Caco-2 (cell line): ENCODE measurements around the gene BLNK. TPM values are rescaled to one million over a fixed set of nuclear protein-coding genes. Genes with fewer than 3 reads are reported as not detected.

Experiments used
- BruUV-seq: library from RNA; stranded (reverse); fragments of 400-500 nt; replicated peaks from 2 replicates; lab custom pipeline; 2021; lab: Mats Ljungman, UMichigan
- CTCF ChIA-PET: fragments of 300-600 bp; sonication (Branson Sonifier 250); formaldehyde crosslinking; loops from one replicate; lab custom pipeline; 2022; ENCODE audit warnings: antibody characterized with exemption; lab: Charles Lee
- POLR2A ChIA-PET: fragments of 300-600 bp; sonication (Branson Sonifier 250); formaldehyde crosslinking; loops from one replicate; lab custom pipeline; 2022; ENCODE audit warnings: antibody characterized with exemption; lab: Charles Lee
- DNase-seq, 2 experiments: peaks; one replicate each; pipeline versions ENCODE4 v3.0.0 to v3.0.0-alpha.2; 2020 to 2022
- H3K27me3 ChIP-seq: replicated peaks from 2 replicates; pipeline ENCODE4 v1.6.0; 2011; ENCODE audit warnings: low read length; ENCODE audit not compliant: control insufficient read depth, insufficient read depth
- H3K36me3 ChIP-seq: 2 replicates; pipeline ENCODE4 v1.5.1; 2011; ENCODE audit warnings: low read length; ENCODE audit not compliant: control insufficient read depth, insufficient read depth
- H3K4me1 ChIP-seq: fragments of 250-450 bp; sonication (Bioruptor Pico); 2 replicates; pipeline ENCODE4 v1.5.1; 2020; ENCODE audit warnings: mild to moderate bottlenecking
- H3K4me3 ChIP-seq: 2 replicates; pipeline ENCODE4 v1.5.1; 2011; ENCODE audit warnings: low read depth, mild to moderate bottlenecking, control low read depth, low read length
- H3K9me3 ChIP-seq: fragments of 250-450 bp; sonication (Bioruptor Pico); 2 replicates; pipeline ENCODE4 v1.5.1; 2020; ENCODE audit warnings: mild to moderate bottlenecking, moderate library complexity
- H3K27ac Mint-ChIP-seq: one replicate; pipeline ENCODE4 v1.8.0; 2022; ENCODE audit warnings: mixed read lengths; ENCODE audit not compliant: unreplicated experiment
- H3K27me3 Mint-ChIP-seq: one replicate; pipeline ENCODE4 v1.8.0; 2022; ENCODE audit warnings: mixed read lengths; ENCODE audit not compliant: insufficient read depth, unreplicated experiment
- H3K36me3 Mint-ChIP-seq: one replicate; pipeline ENCODE4 v1.8.0; 2022; ENCODE audit warnings: mild to moderate bottlenecking, mixed read lengths; ENCODE audit not compliant: insufficient read depth, unreplicated experiment
- H3K4me1 Mint-ChIP-seq: one replicate; pipeline ENCODE4 v1.8.0; 2022; ENCODE audit warnings: low read depth, mixed read lengths; ENCODE audit not compliant: unreplicated experiment
- H3K4me3 Mint-ChIP-seq: one replicate; pipeline ENCODE4 v1.8.0; 2022; ENCODE audit warnings: mild to moderate bottlenecking, moderate library complexity, mixed read lengths; ENCODE audit not compliant: unreplicated experiment
- H3K9me3 Mint-ChIP-seq: one replicate; pipeline ENCODE4 v1.8.0; 2022; ENCODE audit warnings: mixed read lengths; ENCODE audit not compliant: unreplicated experiment
- CTCF ChIP-seq, 2 experiments: fragments of 200-600 bp in 1 of 2; IDR thresholded peaks; 1 replicate in 1 of 2; 2 replicates in 1 of 2; pipeline versions ENCODE4 v1.5.1 to v1.8.0; 2011 to 2022; ENCODE audit warnings: antibody characterized with exemption in 1 of 2, control low read depth in 1 of 2, inconsistent platforms in 1 of 2, low read depth in 1 of 2, low read length in 1 of 2, mild to moderate bottlenecking in 1 of 2, moderate library complexity in 1 of 2; ENCODE audit not compliant: insufficient read depth in 1 of 2, severe bottlenecking in 1 of 2, unreplicated experiment in 1 of 2
- intact Hi-C: fragments of 100-400 bp; cut with micrococcal nuclease; formaldehyde crosslinking; loops from one replicate; pipeline ENCODE4 v1.10.0; 2022; ENCODE audit not compliant: unreplicated experiment
- total RNA-seq: library from RNA; stranded (reverse); gene quantifications from 2 replicates; pipeline ENCODE4 v1.2.3, GENCODE V29; 2022

The BLNK gene
- total RNA-seq, 1 experiment from 2014 or later, result 0.36 TPM

DNA sequence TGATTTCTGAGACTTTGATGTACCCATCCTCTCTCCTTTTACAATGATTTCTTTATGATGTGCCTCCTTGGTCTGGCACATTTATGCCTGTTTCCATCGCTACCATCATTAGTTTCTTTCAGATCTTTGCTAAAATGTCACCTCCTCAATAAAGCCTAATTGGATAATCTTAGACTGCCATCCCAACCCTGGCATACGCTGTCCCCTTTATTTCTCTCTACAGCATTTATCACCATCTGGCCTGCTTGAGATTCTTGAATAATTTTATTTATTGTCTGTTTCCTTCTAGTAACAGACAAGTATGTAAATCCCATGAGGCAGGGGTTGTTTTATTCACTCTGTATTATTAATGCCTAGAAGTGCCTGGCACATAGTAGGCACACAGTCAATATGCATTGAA is 26.1 kb upstream of the BLNK start:
- H3K27ac Mint-ChIP-seq, result no peak overlapping the region
- no peaks in the 10 kb centered on the region for H3K36me3 ChIP-seq
- H3K4me1 Mint-ChIP-seq, result no peaks in the 10 kb centered on the region
- H3K4me3 ChIP-seq, result no peak overlapping the region
- CTCF ChIA-PET, result interaction anchor here (1.9 kb wide), 1 partner anchor 68 kb away, joined by 10 read pairs; no protein-coding TSS in a partner anchor
- no peak for TF ChIP-seq CTCF (IDR thresholded peaks at IDR 0.05; ENCODE audit: insufficient read depth in 1 of 2, low read depth in 1 of 2, low read length in 1 of 2, severe bottlenecking in 1 of 2, unreplicated experiment in 1 of 2)
- no peaks in the 10 kb centered on the region for H3K27me3 ChIP-seq
- H3K36me3 Mint-ChIP-seq, result no peaks in the 10 kb centered on the region
- H3K9me3 Mint-ChIP-seq, result no peaks in the 10 kb centered on the region
- no peak overlapping the region for H3K4me3 Mint-ChIP-seq
- H3K4me1 ChIP-seq, result no peaks in the 10 kb centered on the region
- DNase-seq, result no peak
- no peaks in the 10 kb centered on the region for H3K9me3 ChIP-seq
- intact Hi-C loops, result no loop called here
- POLR2A ChIA-PET, result no interaction called here
- H3K27me3 Mint-ChIP-seq, result peaks cover 21% of the 10 kb centered on the region
- BruUV-seq, result no TSS peak

GRCh38 chr10:96295475-96295874 is 24.1 kb upstream of the BLNK start:
- H3K36me3 ChIP-seq, result no peaks in the 10 kb centered on the region
- no peaks in the 10 kb centered on the region for H3K9me3 ChIP-seq
- Mint-ChIP-seq H3K27me3 (peaks cover 16% of the 10 kb centered on the region), H3K4me1 (peaks cover 3% of the 10 kb centered on the region), H3K4me3 (no peak overlapping the region), H3K27ac (no peak overlapping the region), H3K36me3 (no peaks in the 10 kb centered on the region), H3K9me3 (no peaks in the 10 kb centered on the region)
- BruUV-seq, result no TSS peak
- no peaks in the 10 kb centered on the region for H3K4me1 ChIP-seq
- ChIA-PET POLR2A (no interaction called here), CTCF (interaction anchor here (0.8 to 5.6 kb wide), 3 partner anchors 66 to 68 kb away, joined by 3 to 69 read pairs (median 5); no protein-coding TSS in a partner anchor)
- TF ChIP-seq CTCF (IDR thresholded peaks at IDR 0.05; ENCODE audit: insufficient read depth in 1 of 2, low read depth in 1 of 2, low read length in 1 of 2, severe bottlenecking in 1 of 2, unreplicated experiment in 1 of 2), result no peak
- H3K27me3 ChIP-seq, result no peaks in the 10 kb centered on the region
- intact Hi-C loops, result no loop called here
- H3K4me3 ChIP-seq, result no peak overlapping the region
- no peak for DNase-seq

GRCh38 chr10:96292971-96293920 is 21.9 kb upstream of the BLNK start:
- Histone ChIP-seq H3K27me3 (no peaks in the 10 kb centered on the region), H3K4me3 (no peak overlapping the region), H3K4me1 (peaks cover 4% of the 10 kb centered on the region), H3K36me3 (no peaks in the 10 kb centered on the region), H3K9me3 (no peaks in the 10 kb centered on the region)
- intact Hi-C loops, result loop anchor here (1.0 to 5.0 kb wide), 4 partner anchors 64 to 276 kb away; partner anchors contain the start of gene ZNF518A
- Mint-ChIP-seq H3K27me3 (peaks cover 8% of the 10 kb centered on the region), H3K4me3 (no peak overlapping the region), H3K36me3 (no peaks in the 10 kb centered on the region), H3K4me1 (peaks cover 7% of the 10 kb centered on the region), H3K9me3 (no peaks in the 10 kb centered on the region), H3K27ac (no peak overlapping the region)
- peak; percentile 56 to 60 for TF ChIP-seq CTCF (IDR thresholded peaks at IDR 0.05; ENCODE audit: insufficient read depth in 1 of 2, low read depth in 1 of 2, low read length in 1 of 2, severe bottlenecking in 1 of 2, unreplicated experiment in 1 of 2)
- ChIA-PET POLR2A (interaction anchor here (0.8 kb wide), 1 partner anchor 163 kb away, joined by 3 read pairs; no protein-coding TSS in a partner anchor), CTCF (interaction anchor here (1.2 to 5.6 kb wide), 2 partner anchors 61 to 64 kb away, joined by 3 to 69 read pairs; no protein-coding TSS in a partner anchor)
- peak in 1 of 2 experiments; percentile 45 for DNase-seq
- BruUV-seq, result no TSS peak
